GM21447 (cell line): ENCODE measurements around the gene UGCG.
"Not testable (repeated sequence)": the region's sequence is repeated elsewhere in the genome, so short reads cannot be mapped to it uniquely, and the experiment has no call there.

Source experiments
- ATAC-seq: cut with Tn5 transposase; IDR thresholded peaks from one replicate; pipeline ENCODE4 v1.9.1; 2021; ENCODE audit not compliant: unreplicated experiment

UGCG gene

GRCh38 chr9:111917980-111918379 lies 21.4 kb downstream of the UGCG start:
- no peak for ATAC-seq

GRCh38 chr9:111919875-111920274 lies 23.3 kb downstream of the UGCG start:
- no peak for ATAC-seq

- no peak for ATAC-seq
Measured at GRCh38 chr9:111920531-111920930, 23.9 kb downstream of the UGCG start.

- ATAC-seq, result no peak
Measured at GRCh38 chr9:111922324-111923013, 25.9 kb downstream of the UGCG start.

GRCh38 chr9:111924281-111924680 lies 27.7 kb downstream of the UGCG start:
- no peak for ATAC-seq

GRCh38 chr9:111925017-111925770 lies 28.6 kb downstream of the UGCG start:
- no peak for ATAC-seq

- no peak for ATAC-seq
Measured at GRCh38 chr9:111925784-111926183, 29.2 kb downstream of the UGCG start.

GRCh38 chr9:111926421-111926875 lies 29.8 kb downstream of the UGCG start:
- ATAC-seq, result peak; percentile 99

- no peak for ATAC-seq
Measured at GRCh38 chr9:111928359-111928720, 31.7 kb downstream of the UGCG start.

- no peak for ATAC-seq
Measured at GRCh38 chr9:111934747-111935146, 38.1 kb downstream of the UGCG start.

GRCh38 chr9:111936391-111936790 lies 39.8 kb downstream of the UGCG start:
- ATAC-seq, result no peak

GRCh38 chr9:111937301-111937700 lies 40.7 kb downstream of the UGCG start:
- ATAC-seq, result no peak

GRCh38 chr9:111937781-111938426 lies 41.3 kb downstream of the UGCG start:
- ATAC-seq, result peak; percentile 73

GRCh38 chr9:111938427-111938800 lies 41.8 kb downstream of the UGCG start:
- ATAC-seq, result peak; percentile 17

- ATAC-seq, result no peak
Measured at GRCh38 chr9:111939322-111939721, 42.7 kb downstream of the UGCG start.

GRCh38 chr9:111940697-111941096 lies 44.1 kb downstream of the UGCG start:
- ATAC-seq, result no peak

- no peak for ATAC-seq
Measured at GRCh38 chr9:111943200-111943599, 46.6 kb downstream of the UGCG start.

GRCh38 chr9:111943746-111944145 lies 47.1 kb downstream of the UGCG start:
- ATAC-seq, result no peak

- no peak for ATAC-seq
Measured at GRCh38 chr9:111944241-111944866, 47.7 kb downstream of the UGCG start.

- peak; percentile 87 for ATAC-seq
Measured at GRCh38 chr9:111945216-111945615, 48.6 kb downstream of the UGCG start.

- ATAC-seq, result not testable (repeated sequence)
Measured at GRCh38 chr9:111948109-111948508, 51.5 kb downstream of the UGCG start.

GRCh38 chr9:111948951-111949350 lies 52.3 kb downstream of the UGCG start:
- no peak for ATAC-seq
